LHCN-M2 (cell line): ENCODE data around the gene CHD5. TPM values are rescaled to one million over a fixed set of nuclear protein-coding genes. Genes with fewer than 3 reads are reported as not detected.
A peak's percentile ranks its signal among the peaks of the same experiment; 100 is the strongest.

Experiments
- DNase-seq: peaks from one replicate; pipeline ENCODE4 v3.0.0-alpha.2; 2012; ENCODE audit warnings: low read depth
- total RNA-seq: library from RNA; depleted of rRNA; stranded (reverse); fragments of >200 nt; gene quantifications from 2 replicates; pipeline ENCODE4 v1.2.3, GENCODE V29; 2014

Gene CHD5
- total RNA-seq, 1 experiment from 2014 or later: 0.06 TPM

DNA sequence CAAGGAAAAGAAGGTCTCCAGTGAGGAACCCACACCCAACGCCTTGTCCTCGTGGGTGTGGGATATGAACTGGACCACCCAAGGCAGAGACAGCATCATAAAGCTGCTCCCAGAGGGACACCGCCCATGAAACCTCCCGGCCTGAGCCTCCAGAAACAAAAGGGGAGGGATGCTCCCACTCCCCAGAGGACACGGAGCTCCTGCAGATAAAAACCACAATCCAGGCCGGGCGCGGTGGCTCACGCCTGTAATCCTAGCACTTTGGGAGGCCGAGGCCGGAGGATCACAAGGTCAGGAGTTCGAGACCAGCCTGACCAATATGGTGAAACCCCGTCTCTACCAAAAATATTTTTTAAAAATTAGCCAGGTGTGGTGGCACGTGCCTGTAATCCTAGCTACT lies 66.4 kb downstream of the CHD5 start:
- no peak for DNase-seq

DNA sequence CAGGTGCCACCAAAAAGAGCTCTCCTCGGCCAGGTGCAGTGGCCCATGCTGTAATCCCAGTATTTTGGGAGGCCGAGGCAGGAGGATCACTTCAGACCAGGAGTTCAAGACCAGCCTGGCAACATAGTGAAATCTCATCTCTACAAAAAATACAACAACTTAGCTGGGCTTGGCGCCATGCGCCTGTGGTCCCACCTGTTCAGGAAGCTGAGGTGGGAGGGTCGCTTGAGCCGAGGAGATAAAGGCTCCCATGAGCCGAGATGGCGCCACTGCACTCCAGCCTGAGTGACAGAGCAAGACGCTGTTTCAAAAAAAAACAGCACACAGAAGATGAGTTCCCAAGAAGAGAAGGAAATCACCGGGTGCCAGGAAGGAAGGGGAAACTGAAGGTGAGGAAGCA lies 67.0 kb downstream of the CHD5 start:
- no peak for DNase-seq

DNA sequence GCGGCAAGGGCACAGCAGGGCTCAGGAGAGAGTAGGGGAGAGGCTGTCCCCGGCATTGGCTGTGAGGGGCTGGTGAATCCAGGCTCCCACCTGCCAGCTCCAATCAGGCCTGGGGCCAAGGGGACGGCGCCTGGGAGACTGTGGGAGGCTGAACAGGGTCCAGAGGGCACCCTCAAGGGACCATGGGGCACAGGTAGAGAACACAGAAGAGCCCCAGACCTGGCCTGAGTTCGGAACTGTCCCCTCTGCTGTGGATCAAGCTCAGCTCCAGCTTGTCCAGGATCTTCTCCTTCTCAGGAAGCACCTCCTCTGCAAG lies 67.5 kb downstream of the CHD5 start:
- DNase-seq: no peak

DNA sequence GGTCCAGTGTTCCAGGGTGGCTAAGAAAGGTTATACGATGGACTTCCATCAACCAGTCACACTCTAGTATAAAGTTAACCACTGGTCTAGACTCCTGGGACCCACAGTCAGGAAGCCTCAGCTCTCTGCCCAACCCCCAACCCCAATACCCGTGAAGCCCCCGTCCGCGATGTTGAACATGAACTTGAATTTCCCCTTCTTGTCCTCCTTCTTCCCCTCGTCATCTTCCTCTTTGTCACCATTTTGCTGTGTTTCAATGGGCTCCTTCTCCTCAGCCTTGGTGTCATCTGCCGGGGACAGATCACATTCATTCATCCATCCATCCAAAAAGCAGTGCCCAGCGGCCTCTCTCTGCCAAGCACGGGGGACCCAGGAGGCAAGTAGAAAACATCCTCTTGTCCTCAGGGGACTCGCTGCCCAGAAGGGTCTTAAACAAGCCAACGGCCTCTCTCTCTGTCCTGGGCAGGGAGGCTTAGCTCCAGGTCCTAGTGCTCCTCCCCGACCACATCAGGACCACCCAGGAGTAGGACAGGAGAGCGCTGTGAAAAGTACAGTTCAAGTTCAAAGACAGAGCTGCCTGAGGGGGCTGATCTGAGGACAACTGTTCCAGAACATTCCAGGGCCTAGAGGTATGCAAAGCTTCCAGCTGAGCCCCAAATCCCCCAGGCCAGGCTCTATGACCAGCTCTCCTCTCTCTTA lies 68.0 kb downstream of the CHD5 start:
- DNase-seq: no peak

DNA sequence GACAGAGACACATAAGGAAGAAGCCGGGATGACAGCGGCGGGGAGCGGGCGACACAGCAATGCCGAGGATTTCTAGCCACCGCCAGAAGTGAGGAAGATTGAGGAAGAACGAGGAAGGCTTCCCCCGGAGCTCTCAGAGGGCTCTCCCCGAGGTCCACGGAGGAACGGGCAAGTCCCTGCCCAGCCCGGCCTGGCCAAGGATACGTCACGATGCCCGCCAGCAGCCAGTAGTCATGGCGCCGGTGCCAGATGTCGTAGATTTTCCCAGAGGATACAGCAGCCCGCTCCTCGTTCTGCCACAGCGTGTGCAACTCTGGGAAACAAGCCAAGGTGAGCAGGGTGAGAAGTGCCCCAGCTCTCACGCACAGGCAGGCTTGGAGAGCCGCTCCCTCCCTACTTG lies 68.5 kb downstream of the CHD5 start:
- DNase-seq: peak; percentile 23

DNA sequence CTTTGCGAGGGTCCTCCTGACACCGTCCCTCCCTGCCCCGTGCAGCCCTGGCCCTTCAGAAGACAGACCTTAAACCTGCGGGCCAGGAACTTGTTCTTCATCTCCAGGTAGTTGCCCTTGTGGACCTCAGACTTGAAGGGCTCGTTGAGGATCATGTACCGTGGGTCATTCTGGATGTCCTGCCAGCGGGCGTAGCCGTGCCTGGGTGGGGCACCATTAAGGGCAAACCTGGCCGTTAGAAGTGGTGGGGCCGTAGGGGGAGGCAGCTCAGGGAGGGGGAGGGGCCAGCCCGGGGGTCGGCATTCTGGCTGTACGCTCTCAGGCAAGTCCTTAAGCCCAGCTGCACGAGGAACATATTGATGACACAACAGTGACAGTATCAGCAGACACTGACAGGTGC lies 69.8 kb downstream of the CHD5 start:
- no peak for DNase-seq

DNA sequence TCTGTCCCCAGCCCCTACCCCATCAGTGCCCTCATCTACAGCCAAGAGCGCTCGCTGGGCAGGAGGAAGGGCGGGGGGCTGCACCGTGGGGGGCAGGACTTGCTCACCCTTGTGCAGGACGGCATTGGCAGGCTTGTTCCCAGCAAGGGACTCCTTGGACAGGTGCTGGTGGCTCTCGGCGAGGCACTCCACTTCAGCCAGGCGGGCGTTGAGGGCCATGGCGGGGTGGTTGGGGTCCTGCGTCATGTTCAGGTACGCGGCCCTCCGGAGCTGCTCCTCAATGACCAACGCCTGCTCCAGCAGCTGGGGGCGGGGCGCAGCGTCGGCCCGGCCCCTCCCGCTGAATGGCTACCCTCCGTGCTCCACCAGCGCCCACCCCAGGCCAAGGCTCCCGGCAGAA lies 70.4 kb downstream of the CHD5 start:
- DNase-seq: no peak

DNA sequence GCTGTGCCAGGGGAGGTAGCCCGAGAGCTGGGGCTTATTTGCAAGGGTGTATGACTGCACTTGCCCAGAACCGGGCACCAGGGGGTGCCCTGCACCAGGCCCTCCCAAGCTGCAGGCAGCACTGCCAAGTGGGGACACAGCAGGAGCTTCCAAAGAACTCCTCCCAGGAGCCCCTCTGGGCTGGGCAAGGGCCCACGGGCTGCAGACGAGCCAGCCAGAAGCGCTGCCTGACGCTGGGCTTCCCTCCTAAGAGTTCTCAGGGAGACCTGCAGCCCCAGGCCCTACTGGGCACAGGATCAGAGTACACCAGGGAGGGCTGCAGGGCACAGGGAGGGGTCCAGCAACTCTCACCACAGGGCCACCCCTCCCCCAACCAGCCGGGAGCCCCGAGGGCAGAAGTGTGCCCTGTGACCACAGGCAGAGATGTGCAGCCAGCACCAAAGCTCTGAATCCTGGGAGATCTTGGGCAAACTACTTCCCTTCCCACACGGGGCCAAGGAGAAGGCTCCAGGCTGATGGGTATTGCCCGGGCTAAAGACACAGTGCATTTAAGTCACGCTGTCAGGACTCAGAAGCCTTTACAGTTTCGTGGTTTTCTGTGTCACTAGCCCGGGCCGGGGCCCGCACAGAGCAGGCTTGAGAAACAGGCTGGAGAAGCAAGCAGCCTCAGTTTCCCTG lies 71.0 kb downstream of the CHD5 start:
- DNase-seq: peak; percentile 27

DNA sequence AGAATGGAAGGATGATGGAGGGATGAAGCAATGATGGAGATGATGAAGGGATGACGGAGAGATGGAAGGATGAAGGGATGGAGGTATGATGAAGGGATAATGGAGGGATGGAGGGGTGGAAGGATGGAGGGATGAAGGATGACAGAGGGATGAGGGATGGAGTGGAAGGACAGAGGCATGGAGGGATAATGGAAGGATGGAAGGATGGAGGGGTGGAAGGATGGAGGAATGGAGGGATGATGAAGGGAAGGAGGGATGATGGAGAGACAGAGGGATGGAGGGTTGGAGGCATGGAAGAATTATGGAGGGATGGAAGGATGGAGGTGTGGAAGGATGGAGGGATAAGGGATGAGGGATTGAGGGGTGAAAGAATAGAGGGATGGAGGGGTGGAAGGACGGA lies 71.6 kb downstream of the CHD5 start:
- DNase-seq: no peak

DNA sequence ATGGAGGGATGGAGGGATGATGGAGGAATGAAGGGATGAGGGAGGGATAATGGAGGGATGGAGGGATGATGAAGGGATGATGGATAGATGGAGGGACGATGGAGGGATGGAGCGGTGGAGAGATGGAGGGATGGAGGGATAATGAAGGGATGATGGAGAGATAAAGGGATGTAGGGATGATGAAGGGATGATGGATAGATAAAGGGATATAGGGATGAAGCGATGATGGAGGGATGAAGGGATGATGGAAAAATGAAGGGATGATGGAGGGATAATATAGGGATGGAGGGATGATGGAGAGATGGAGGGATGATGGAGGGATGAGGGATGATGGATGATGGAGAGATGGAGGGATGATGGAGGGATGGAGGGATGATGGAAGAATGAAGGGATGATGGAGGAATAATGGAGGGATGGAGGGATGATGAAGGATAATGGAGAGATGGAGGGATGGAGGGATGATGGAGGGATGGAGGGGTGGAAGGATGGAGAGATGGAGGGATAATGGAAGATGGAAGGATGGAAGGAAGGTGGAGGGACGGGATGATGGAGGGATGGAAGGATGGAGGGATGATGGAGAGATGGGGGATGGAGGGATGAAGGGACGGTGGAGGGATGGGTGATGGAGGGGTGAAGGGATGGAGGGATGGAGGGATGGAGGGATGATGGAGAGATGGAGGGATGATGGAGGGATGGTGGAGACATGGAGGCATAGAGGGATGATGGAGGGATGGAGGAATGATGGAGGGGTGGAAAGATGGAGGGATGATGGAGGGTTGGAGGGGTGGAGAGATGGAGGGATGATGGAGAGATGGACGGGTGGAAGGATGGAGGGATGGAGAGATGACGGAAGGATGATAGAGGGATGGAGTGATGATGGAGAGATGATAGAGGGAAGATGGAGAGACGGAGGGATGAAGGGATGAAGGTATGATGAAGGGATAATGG lies 72.4 kb downstream of the CHD5 start:
- DNase-seq: no peak

DNA sequence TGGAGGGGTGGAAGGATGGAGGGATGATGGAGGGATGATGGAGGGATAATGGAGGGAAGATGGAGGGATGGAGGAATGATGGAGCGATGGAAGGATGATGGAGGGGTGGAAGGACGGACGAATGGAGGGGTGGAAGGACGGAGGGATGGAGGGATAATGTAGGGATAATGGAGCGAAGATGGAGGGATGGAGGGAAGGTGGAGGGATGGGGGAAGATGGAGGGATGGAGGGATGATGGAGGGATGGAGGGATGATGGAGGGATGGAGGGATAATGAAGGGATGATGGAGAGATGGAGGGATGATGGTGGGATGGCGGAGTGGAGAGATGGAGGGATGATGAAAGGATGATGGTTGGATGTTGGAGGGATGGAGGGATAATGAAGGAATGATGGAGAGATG lies 73.1 kb downstream of the CHD5 start:
- DNase-seq: no peak

DNA sequence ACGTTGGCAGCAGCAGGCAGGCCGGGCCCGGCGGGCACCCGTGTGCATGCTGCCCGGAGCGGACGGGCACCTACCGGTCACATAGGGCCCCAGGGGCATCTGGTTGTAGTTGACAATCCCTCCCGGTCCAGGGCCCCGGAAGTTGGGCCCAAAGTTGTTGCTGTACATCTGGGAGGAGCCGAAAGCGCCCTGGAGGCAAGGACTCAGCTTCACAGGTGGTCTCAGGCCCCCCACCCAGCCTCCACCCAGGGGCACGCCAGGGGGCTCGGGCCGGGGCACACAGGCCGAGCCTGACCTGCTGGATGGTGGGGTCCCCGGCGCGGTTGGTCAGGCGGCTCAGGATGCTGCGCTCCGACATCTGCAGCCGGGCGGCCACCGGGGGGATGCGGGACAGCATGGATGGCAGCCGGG lies 73.8 kb downstream of the CHD5 start:
- DNase-seq: no peak

DNA sequence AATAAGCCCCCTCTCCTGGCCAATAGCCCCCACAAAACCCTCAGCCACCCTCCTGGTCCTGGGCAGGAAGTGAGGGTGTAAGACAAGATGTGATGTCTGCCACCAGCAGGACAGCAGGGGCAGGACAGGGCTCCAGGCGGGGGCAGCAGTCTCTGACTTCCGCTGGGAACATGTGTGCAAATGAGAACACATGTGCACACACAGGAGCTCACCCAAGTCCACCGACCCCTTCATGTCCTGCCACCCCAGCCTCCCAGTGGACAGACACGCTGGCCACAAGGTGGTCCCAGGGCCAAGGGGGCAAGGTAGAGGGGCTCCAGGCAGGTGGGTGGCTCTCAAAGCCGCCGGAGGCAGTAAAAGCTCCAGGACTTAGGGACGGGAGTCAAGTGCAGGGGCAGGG lies 74.4 kb downstream of the CHD5 start:
- no peak for DNase-seq

DNA sequence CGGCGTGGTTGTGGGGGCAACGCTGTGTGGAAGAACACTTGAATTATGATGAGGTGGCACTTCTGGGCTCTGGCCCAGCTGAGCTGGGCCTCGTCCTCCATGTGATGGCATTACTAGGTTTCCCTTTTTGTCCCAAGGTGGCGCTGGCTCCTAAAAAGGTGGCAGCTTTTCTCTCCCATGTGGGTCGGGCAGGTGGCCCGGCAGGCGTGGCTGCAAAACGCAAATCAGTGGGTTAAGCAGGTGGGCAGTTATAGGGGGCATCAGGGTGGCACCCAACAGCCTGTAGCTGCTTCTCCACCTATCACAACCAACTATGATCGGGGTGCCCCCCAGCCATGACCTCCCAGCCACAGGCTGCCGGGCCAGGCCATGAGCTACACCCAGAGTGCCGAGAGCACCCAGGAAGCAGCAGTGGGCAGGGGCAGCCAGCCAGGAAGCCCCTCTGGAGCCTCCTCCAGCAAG lies 74.9 kb downstream of the CHD5 start:
- no peak for DNase-seq

DNA sequence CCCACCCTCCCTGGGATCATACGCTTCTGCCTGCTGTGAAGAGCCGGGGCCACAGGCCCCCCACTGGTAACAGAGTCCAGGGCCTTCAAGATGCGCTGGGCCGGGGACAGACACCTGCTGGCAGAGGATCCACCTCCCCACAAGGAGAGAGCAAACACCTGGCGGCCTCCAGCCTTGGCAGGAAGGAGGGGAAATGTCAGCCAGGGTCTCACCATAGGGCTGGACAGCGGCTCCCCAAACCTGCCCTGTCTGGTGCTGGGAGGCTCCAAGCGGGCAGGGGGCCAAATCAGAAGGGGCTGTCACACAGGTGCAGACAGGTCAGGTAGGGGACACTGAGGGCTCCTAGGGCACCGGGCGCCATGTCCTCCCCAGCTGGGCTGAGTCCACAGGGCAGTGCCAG lies 75.5 kb downstream of the CHD5 start:
- DNase-seq: no peak

DNA sequence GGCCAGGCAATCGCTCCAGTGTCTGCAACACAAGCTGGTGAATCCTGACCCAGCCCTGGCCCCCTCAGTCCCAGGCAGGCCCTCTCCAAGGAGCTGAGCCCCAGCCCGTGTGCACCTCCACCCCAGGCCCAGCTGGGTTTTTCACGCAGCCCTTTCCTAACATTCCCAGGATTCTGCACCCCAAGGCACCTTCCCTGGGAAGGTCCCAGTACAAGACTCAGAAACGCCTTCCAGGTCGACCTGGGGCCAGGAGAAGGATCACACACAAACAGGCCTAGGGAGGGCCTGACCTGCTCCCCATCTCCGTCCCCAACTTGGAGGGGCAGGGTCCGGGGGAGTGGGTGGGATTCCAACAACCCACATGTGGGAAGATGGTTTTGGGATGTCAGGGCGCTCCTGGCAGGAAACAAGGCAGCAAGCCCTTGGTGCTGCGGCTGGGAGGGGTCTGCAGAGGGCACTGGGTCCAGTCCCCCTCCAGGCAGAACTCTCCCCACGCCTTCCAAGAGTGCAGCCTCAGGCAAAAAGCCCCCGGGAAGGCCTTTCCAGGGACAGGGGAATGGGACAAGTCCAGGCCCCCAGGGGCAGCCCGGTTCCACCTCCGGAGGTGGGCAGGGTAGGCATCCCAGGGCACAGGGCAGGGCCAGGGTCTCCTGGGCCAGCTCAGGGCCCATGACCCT lies 76.1 kb downstream of the CHD5 start:
- no peak for DNase-seq

DNA sequence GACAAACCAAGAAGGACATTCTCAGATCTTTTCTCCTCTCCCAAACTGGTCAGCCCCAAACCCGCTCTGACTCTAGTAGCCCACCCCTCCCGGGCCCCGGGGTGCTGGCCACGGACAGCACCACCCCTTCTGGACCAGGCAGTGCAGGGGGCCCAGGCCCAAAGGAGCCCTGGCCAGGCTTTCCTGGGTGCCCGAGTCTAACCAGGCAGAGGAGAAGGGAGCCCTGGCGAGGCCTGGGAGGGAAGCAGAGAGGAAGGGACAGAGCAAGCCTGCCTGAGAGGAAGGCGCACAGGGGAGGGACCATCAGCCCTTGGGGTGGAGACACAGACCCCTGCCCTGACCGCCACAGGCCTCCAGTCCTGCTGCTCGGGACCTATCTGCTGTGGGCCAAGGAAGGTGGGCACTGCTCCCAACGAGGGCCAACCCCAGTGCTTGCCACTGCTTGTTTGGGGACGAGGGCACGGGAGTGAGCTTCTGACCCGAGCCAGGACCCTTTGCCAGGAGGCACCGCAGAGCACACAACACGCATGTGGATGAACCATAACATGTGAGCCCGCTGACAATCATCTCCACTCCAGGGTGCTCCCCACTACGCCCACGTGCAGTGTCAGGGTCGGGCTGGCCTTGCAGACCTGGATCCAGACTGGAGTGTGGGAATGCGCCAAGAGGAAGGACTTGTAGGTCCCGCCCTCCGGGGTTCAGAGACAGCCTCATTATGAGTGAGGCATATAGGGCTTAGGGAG lies 76.8 kb downstream of the CHD5 start:
- DNase-seq: no peak

DNA sequence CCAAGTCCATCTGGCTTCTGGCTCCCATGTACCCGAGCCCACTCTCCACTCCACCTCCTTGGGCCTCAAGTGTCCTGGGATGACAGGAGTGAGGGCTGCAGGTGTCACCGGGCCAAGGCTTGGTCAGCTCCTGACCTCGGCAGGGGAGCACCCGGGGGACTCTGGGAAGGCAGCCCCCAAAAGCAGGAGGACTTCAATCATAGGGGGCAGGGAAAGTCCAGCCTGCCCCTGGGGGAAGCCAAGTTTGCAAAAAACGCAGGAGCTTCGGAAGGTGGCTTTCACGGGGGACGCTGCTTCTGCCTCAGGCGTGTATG lies 77.6 kb downstream of the CHD5 start:
- DNase-seq: no peak

DNA sequence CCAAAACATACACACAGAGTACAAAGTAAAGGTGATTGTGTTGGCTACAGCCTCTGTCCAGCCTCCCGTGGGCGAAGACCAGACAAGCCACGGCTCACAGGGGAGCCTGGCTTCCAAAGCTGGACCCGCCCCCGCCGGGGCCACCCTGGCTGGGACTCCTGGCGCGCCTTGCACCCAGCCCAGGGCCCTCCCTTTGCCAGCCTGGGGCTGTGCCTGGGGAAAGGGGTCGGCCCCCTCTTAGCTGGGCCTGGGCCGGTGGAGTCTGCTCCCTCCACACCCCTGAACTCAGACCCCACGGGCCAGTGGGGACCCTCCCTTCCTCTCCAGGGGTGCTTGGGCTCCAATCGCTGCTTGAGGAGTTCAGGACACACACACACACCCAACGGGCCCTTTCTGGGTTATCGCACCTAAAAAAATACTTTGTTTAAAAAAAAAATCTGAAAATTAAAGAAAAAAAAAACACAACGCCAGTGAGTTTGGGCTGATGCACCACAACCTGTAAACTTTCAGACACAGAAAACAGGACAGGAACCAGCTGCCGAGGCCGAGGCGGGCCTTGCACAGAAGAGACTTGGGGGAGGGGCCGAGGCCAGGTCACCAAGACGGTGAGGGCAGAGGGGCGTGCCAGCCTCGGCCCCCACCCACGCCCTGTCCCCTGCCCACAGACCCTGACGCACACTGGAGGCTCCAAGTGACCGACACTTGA lies 78.1 kb downstream of the CHD5 start:
- DNase-seq: no peak

DNA sequence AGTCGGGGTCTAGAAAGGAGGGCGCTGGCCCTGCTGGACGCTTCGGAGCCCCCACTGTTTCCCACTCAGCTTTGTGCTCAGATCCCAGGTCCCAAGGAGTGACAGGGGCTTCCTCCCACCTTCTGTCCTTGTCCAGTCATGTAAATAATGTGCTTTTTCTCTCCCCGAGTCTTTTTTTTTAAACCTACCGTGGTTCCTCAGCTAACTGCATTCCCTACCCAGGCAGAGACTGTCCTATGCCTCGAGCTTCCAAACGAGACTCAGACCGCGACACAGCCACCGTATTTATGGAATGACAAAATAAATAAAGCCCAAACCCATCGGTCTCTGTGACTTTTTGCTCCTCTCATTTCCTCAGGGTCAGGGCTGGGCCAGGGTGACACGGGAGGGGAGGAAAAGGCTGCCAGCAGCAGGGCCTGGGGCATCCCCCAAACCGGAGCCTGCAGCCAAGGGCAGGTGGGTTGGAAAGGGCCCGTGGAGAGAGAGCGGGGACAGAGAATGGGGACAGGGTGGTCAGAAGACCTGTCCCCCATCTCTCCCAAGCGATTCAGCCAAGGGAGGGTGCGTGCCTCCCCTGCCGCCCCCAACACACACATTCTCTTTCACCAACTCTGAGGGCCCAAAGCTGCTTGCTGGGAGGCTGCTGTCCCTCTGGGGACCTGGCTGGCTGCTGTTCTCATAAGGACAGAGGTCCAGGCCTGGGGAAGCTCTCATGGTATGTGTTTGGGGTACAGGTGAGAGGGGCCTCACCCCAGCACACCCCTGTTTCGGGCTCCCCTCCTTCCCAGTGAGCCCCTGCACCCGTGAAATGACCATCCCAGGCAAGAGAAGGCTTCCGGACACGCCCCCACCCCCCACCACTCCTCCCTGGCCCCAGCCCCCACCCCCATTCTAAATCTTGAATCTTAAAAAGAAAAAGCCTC lies 79.0 kb downstream of the CHD5 start:
- DNase-seq: no peak
